NOMO-1 treated with DMSO at 0.1 percent for 48 hours (cell line): Measurements from ENCODE around the gene KICS2.
"Not testable (repeated sequence)": the region's sequence is repeated elsewhere in the genome, so short reads cannot be mapped to it uniquely, and the experiment has no call there.

Experiments used
- DNase-seq: peaks from one replicate; lab custom pipeline; 2025; ENCODE audit not compliant: unreplicated experiment; lab: John Stamatoyannopoulos, UW

KICS2 gene

GRCh38 chr12:64217643-64218042, 4.5 kb downstream of the KICS2 start:
- not testable (repeated sequence) for DNase-seq

GRCh38 chr12:64216239-64216638, 5.9 kb downstream of the KICS2 start:
- no peak for DNase-seq

GRCh38 chr12:64212119-64212746, 9.9 kb downstream of the KICS2 start:
- no peak for DNase-seq

GRCh38 chr12:64207453-64207852, 14.6 kb downstream of the KICS2 start:
- DNase-seq, result no peak

- DNase-seq, result no peak
These were observed 16.6 kb downstream of the KICS2 start for GRCh38 chr12:64205542-64205941.

GRCh38 chr12:64203775-64204174, 18.3 kb downstream of the KICS2 start:
- DNase-seq, result no peak

GRCh38 chr12:64203036-64203435, 19.1 kb downstream of the KICS2 start:
- DNase-seq, result no peak

- not testable (repeated sequence) for DNase-seq
These were observed 26.3 kb downstream of the KICS2 start for GRCh38 chr12:64195841-64196240.

- DNase-seq, result no peak
These were observed 27.6 kb downstream of the KICS2 start for GRCh38 chr12:64194333-64195149.

- DNase-seq, result no peak
These were observed 28.2 kb downstream of the KICS2 start for GRCh38 chr12:64193931-64194330.

GRCh38 chr12:64192644-64193444, 29.3 kb downstream of the KICS2 start:
- DNase-seq, result no peak

GRCh38 chr12:64190140-64190539, 32.0 kb downstream of the KICS2 start:
- DNase-seq, result no peak

GRCh38 chr12:64189530-64189929, 32.6 kb downstream of the KICS2 start:
- DNase-seq, result no peak

GRCh38 chr12:64187794-64188193, 34.3 kb downstream of the KICS2 start:
- no peak for DNase-seq

- peak; percentile 69 for DNase-seq
These were observed 34.7 kb downstream of the KICS2 start for GRCh38 chr12:64187370-64187769.

- no peak for DNase-seq
These were observed 35.3 kb downstream of the KICS2 start for GRCh38 chr12:64186789-64187188.

- no peak for DNase-seq
These were observed 37.9 kb downstream of the KICS2 start for GRCh38 chr12:64184216-64184615.

- DNase-seq, result no peak
These were observed 40.4 kb downstream of the KICS2 start for GRCh38 chr12:64181430-64182291.

- DNase-seq, result no peak
These were observed 41.1 kb downstream of the KICS2 start for GRCh38 chr12:64180951-64181350.

- no peak for DNase-seq
These were observed 44.0 kb downstream of the KICS2 start for GRCh38 chr12:64178122-64178521.

- DNase-seq, result no peak
These were observed 45.1 kb downstream of the KICS2 start for GRCh38 chr12:64177001-64177400.
